Raji (cell line): ENCODE data around the gene CCDC93.

Experiments
- POLR2A ChIP-seq: IDR thresholded peaks from 2 replicates; pipeline ENCODE4 v1.6.1; 2011; ENCODE audit warnings: low read depth, low read length, control low read depth; ENCODE audit not compliant: insufficient read depth

CCDC93 gene

GRCh38 chr2:118016911-118017310 lies 3.0 kb upstream of the CCDC93 start:
- TF ChIP-seq POLR2A = no peak

- TF ChIP-seq POLR2A = no peak
Observed at GRCh38 chr2:118014492-118014824, 588 bp upstream of the CCDC93 start.

GRCh38 chr2:118013221-118013723 lies 598 bp downstream of the CCDC93 start:
- TF ChIP-seq POLR2A = no peak

- TF ChIP-seq POLR2A = no peak
Observed at GRCh38 chr2:118012778-118013177, 1.1 kb downstream of the CCDC93 start.

DNA sequence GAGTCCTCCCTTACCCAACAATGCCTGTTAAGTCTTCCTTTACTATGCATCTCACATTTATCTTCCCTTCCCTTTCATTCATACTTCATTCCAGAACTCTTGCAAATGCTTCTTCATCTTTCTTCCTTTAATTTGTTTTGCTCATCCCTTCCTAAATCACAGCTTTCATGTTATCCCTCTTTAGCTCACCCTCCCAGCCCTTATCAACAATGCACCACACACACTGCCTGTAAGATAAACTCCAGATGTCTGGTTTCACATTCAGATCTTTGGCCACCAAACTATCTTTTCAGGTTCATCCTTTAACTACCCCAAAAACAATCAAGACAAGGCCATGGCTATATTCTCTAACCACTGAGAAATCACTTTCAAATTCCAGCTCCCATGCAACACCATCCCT lies 3.4 kb downstream of the CCDC93 start:
- no peak for TF ChIP-seq POLR2A

DNA sequence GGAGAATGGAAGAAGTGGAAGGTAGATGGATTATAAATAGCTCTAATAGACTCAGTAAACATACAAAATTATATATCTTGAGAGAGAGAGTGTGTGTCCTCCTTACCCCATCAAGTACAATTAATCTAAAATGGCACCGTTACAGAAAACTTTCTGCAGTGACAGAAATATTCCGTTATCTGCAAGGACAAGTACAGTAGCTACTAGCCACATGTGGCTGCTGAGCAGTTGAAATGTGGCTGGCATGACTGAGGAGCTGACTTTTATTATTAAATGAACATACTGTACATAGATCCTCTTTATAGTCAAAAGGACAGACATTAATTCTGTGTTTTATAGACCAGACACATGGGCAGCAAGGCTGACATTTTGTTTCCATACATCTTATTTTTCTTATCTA lies 7.0 kb downstream of the CCDC93 start:
- no peak for TF ChIP-seq POLR2A

DNA sequence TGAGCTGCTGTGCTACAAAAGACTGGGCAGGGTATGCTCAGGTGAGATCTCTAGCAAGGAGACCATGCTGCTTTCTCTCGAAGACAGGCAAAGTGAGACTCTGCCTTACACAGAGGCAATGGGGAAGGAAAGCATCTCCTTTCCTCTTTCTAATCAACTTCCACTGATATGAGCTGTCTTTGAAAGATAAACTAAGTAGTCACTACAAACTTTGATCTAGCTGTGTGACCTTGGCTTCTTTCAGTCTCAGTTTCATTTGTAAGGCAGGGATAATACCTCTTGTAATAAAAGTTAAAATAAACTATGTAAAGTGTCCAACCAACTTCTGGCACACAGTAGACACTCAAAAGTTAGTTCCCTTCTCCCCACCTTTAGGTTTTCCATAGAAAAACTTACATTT lies 7.5 kb downstream of the CCDC93 start:
- no peak for TF ChIP-seq POLR2A

DNA sequence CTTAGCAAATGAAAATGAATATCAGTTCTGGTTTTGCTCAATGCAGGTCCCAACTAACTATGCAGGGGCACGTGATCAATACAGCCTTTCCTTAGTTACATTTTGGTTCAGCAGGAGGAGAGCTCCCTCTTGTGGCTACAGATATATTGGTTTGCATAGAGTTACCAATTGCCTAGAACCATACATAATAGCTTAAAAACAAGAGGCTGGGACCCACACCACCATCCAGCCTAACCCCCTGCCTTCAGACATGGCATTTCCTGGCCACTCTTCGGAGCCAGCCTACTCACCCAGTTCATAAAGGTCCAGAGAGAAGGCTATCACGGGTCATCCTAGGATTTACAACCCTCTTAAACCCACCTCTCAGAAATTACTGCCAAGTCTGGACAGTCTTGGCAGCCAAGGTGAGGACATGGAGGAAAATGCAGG lies 10.5 kb downstream of the CCDC93 start:
- TF ChIP-seq POLR2A = no peak

DNA sequence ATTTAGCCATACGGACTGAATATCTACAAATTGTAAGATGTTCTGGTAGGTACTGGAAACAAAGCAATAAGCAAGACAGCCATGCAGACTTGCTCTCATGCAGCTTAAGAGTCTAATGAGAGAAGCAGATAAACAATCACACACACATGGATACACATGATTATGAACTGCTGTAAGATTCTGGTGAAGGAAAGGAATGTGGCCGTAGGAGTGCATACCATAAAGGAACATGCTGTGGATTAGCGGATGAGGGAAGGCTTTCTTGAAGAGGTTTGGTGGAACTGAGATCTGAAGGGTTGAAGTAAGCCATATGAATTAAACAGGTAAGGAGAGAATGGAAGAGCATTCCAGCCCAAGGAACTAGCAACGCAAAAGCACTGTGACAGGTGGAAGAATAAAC lies 13.8 kb downstream of the CCDC93 start:
- no peak for TF ChIP-seq POLR2A

DNA sequence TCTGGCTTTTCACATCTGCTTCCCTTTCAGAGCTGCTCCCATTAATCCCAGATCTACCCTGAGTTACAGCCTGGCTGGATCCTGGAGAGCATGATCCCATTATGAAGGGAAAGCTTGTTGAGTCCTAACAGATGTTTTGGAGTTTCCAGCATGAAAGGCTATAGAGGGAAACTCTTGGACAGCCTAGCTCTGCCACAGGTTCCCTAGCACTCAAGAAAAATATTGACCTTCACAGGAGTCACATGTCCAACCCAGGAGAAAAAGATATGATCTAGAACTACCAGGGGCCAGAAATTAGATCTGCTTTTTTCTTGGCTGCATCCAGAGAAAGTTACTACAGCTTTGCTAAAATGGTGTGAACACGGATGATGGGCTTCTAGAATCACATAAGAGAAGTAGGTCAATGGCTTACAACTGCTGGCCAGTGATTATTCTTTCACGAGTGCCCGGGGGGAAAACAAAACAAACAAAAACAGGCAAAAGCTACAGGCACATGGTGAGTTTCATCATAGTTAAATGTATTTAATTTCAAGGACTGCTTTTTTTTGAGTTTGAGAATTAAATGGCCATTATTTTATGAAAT lies 15.9 kb downstream of the CCDC93 start:
- TF ChIP-seq POLR2A = no peak

DNA sequence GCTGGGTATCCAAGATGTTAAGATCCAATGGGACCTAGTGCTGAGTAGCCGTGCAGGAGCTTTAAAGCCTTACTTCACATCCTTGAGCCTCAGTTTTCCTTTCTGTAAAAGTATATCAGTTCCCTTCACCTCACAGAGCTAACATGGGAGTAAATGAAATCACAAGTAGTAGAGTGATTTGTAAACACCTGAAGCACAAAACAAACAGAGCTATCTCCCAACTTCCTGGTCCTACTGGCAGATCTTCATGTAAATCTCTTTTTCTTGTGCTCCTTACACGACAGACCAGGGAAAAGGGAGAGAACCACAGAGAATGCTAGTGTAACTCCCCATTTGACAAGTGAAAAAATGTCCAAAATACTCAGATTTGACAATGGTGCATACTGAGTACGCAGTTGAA lies 17.3 kb downstream of the CCDC93 start:
- TF ChIP-seq POLR2A = no peak

DNA sequence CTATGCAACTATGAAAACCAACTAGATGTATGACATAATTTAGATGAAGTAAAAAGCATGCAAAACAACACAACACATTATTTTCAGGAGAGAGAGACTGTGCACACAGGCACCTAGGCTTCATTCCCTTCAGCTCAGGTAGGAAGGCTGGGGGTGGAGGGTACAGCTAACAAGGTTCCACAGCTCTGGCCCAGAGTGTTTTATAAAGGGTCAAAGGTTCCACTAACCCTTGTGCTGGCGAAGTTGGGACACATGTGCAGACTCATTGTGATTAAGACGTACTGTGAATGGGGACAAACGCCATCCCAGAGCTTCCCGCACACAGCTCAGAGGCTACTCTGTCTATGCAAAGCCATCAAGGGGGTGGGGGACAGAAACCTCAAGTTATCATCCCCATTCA lies 19.1 kb downstream of the CCDC93 start:
- no peak for TF ChIP-seq POLR2A

- TF ChIP-seq POLR2A = no peak
Observed at GRCh38 chr2:117989854-117990438, 23.9 kb downstream of the CCDC93 start.

DNA sequence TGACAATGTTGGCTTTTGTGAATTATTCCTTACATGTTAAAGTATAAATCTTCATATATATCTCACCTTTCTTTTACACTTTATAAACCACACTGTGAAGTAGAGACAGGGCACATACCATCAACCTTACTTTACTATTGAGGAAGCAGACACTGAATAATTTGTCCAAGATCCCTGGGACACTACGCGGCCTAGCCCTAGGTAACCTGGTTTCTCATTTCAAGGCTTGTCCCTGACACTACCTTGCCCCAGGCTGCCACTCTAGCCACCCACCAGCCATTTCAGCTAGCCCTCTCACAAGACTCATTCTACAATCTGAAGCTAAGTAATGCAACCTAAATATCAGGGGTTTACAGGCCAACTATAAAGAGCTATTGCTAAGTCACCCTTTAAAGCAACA lies 26.7 kb downstream of the CCDC93 start:
- no peak for TF ChIP-seq POLR2A

GRCh38 chr2:117985092-117985491 lies 28.8 kb downstream of the CCDC93 start:
- no peak for TF ChIP-seq POLR2A

- TF ChIP-seq POLR2A = no peak
Observed at GRCh38 chr2:117984208-117984607, 29.7 kb downstream of the CCDC93 start.

DNA sequence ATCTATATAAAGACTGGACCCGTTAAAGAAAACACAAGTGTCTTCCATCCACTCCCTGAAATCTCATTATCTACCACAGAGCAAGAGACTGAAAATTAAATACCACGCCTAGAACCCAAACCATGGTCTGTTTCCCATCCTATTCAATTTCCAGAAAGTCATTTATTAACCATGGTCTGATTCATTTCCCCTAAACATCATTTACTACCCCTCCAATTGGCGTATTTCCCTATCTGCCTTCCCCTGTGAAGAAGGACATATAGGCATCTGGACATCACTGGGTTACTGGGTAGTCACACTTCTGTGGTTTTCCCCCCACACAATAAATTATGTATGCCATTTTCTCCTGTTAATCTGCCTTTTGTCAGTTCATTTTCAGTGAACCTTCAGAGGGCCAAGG lies 30.8 kb downstream of the CCDC93 start:
- no peak for TF ChIP-seq POLR2A
